ENCODE measurements around the gene TTC21B. TPM values are rescaled to one million over a fixed set of nuclear protein-coding genes. Genes with fewer than 3 reads are reported as not detected.

TTC21B gene
- total and polyA plus RNA-seq, 3 experiments from 2014 or later, result 8.6 to 21.8 (median 19.2) TPM

DNA sequence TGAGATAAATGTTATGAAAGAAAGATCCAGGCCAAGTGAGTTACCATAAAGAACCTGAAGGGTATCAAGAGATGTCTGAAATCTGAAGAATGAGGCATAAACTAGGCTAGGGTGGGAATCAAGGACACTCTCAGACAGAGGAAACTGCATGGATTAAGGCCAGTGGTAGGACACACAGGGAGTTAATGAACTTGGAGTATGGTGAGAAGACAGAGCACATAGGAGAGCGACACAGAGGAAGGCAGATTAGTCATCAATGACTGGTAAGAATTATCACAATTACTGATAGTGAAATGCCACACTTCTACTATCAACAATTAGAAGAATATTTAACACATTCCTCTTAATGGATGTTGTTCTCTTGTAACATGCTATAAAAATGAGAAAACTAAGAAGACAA, 76.9 kb downstream of the TTC21B start:
- no peak overlapping the region for H3K4me3 Mint-ChIP-seq
- ChIA-PET CTCF (no interaction called here), POLR2A (no interaction called here)
- Histone ChIP-seq H3K4me1 (ENCODE audit: insufficient read depth, low read length) (peaks cover 3% of the 10 kb centered on the region), H3K36me3 (ENCODE audit: insufficient read depth, low read length) (peaks cover 4% of the 10 kb centered on the region), H3K27me3 (ENCODE audit: insufficient read depth, low read length, poor library complexity, severe bottlenecking) (no peaks in the 10 kb centered on the region), H3K4me3 (ENCODE audit: low read length) (no peak overlapping the region), H3K27ac (ENCODE audit: low read depth, low read length) (no peak overlapping the region), H3K9me3 (ENCODE audit: low read length) (no peaks in the 10 kb centered on the region)
- H3K36me3 Mint-ChIP-seq, result peaks cover 0 to 28% (median 9%) of the 10 kb centered on the region in 3 donors
- DNase-seq, result no peak
- peak overlapping the region in 7 of 8 donors; percentile 56 to 87 (median 68) for H3K27ac Mint-ChIP-seq
- no peaks in the 10 kb centered on the region for H3K9me3 Mint-ChIP-seq
- H3K27me3 Mint-ChIP-seq, result no peaks in the 10 kb centered on the region
- H3K4me1 Mint-ChIP-seq, result peaks cover 16 to 24% (median 21%) of the 10 kb centered on the region in 3 donors

DNA sequence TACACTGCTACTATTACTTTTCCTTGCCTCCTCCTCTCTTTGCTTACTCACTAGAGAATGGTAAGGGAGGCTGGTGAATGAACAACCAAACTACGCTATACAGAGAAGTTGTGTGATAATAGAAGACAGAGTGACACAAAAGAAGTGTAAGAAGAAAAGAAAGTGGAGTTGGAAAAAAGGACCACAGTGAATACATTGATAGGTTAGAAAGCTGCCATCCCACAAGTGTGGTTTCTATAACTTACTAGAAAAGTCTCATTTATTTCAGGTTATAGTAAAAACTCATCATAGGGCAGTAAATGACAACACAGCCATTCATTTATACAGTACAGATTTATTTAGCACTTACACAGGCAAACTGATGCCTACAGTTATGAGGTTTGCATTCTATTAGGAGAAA, 77.3 kb downstream of the TTC21B start:
- H3K27ac ChIP-seq (ENCODE audit: low read depth, low read length), result no peak overlapping the region
- H3K4me1 ChIP-seq (ENCODE audit: insufficient read depth, low read length), result peaks cover 3% of the 10 kb centered on the region
- Mint-ChIP-seq H3K27ac (peak overlapping the region in 6 of 8 donors; percentile 57 to 87 (median 69)), H3K4me1 (peaks cover 16 to 24% (median 21%) of the 10 kb centered on the region in 3 donors), H3K9me3 (no peaks in the 10 kb centered on the region), H3K4me3 (no peak overlapping the region), H3K27me3 (no peaks in the 10 kb centered on the region), H3K36me3 (peaks cover 0 to 28% (median 9%) of the 10 kb centered on the region in 3 donors)
- ChIA-PET POLR2A (no interaction called here), CTCF (no interaction called here)
- no peak for DNase-seq
- H3K27me3 ChIP-seq (ENCODE audit: insufficient read depth, low read length, poor library complexity, severe bottlenecking), result no peaks in the 10 kb centered on the region
- no peak overlapping the region for H3K4me3 ChIP-seq (ENCODE audit: low read length)
- H3K9me3 ChIP-seq (ENCODE audit: low read length), result no peaks in the 10 kb centered on the region
- peaks cover 4% of the 10 kb centered on the region for H3K36me3 ChIP-seq (ENCODE audit: insufficient read depth, low read length)

DNA sequence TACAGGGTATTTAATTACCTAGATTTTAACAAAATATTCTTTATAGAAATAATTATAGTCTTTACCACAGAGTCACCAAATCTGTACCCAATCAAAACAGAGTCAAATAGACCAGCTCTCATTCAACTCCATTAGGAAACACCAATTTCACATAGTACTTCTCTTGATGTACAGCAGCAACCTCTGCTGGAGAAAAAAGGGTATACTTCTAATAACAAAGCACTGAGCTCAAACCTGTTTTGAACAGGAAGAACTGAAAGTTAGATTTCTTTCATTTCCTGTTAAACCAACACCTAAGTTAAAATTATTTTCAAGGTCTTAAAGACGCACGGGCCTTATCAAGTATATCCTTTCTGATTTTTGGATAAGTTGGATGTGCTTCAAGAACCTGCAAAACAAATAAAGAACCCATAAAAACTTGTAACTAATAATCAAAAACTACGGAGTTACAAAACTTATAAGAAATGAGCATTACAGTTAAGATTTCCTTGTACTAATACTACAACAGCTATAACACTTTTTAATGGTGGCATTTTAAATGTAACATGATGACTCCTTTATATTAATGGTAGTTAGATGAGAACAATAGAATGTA, 79.0 kb downstream of the TTC21B start:
- H3K9me3 Mint-ChIP-seq, result no peaks in the 10 kb centered on the region
- no peak overlapping the region for H3K4me3 ChIP-seq (ENCODE audit: low read length)
- H3K36me3 Mint-ChIP-seq, result peaks cover 0 to 24% (median 10%) of the 10 kb centered on the region in 3 donors
- H3K9me3 ChIP-seq (ENCODE audit: low read length), result no peaks in the 10 kb centered on the region
- peaks cover 3% of the 10 kb centered on the region for H3K4me1 ChIP-seq (ENCODE audit: insufficient read depth, low read length)
- no peaks in the 10 kb centered on the region for H3K27me3 ChIP-seq (ENCODE audit: insufficient read depth, low read length, poor library complexity, severe bottlenecking)
- peak in 2 of 5 donors; percentile 53 to 57 for DNase-seq
- ChIA-PET CTCF (interaction anchor here (0.7 to 1.9 kb wide), 6 partner anchors 10 to 881 kb away, joined by 3 to 7 read pairs (median 4); no protein-coding TSS in a partner anchor), POLR2A (no interaction called here)
- H3K27ac ChIP-seq (ENCODE audit: low read depth, low read length), result no peak overlapping the region
- H3K4me3 Mint-ChIP-seq, result peak overlapping the region in 2 of 7 donors; percentile 14 to 54
- H3K27ac Mint-ChIP-seq, result peak overlapping the region in 3 of 8 donors; percentile 28 to 72 (median 54)
- no peaks in the 10 kb centered on the region for H3K36me3 ChIP-seq (ENCODE audit: insufficient read depth, low read length)
- H3K27me3 Mint-ChIP-seq, result no peaks in the 10 kb centered on the region
- H3K4me1 Mint-ChIP-seq, result peaks cover 16 to 24% (median 21%) of the 10 kb centered on the region in 3 donors

DNA sequence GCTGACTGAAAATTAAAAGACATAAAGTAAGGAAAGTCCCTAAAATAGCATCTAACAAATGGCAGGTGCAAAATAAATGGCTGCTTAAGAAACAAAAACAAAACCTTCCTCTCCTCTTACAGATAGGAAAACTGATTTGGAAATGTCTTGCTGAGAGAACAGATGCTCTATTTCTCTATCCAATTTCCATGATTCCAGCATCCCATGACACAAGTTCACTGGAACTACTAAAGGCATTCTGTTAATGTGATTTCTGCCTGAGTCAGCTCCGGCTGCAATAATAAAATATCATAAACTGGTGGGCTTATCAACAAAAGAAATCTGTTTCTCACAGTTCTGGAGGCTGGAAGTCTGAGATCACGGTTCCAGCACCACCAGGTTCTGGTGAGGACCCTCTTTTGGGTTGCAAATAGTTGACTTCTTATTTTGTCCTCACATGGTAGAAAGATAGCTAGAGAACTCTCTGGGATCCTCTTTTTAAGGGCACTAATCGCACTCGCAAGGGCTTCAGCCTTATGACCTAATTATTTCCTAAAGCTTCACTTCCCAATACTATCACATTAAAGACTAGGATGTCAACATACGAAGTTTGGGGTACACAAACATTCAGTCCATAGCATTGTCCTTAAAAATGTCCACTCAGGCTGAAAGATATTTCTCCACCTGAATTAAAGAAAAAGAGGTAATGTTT, 81.3 kb downstream of the TTC21B start:
- peaks cover 0 to 28% (median 15%) of the 10 kb centered on the region in 3 donors for H3K36me3 Mint-ChIP-seq
- no peaks in the 10 kb centered on the region for H3K27me3 ChIP-seq (ENCODE audit: insufficient read depth, low read length, poor library complexity, severe bottlenecking)
- H3K4me3 Mint-ChIP-seq, result no peak overlapping the region
- ChIA-PET POLR2A (no interaction called here), CTCF (interaction anchor here (1.0 kb wide), 1 partner anchor 471 kb away, joined by 3 read pairs; no protein-coding TSS in a partner anchor)
- H3K4me1 Mint-ChIP-seq, result peaks cover 9 to 13% (median 12%) of the 10 kb centered on the region in 3 donors
- no peaks in the 10 kb centered on the region for H3K9me3 ChIP-seq (ENCODE audit: low read length)
- H3K27ac Mint-ChIP-seq, result peak overlapping the region in 1 of 8 donors; percentile 77
- H3K27me3 Mint-ChIP-seq, result no peaks in the 10 kb centered on the region
- DNase-seq, result no peak
- no peaks in the 10 kb centered on the region for H3K36me3 ChIP-seq (ENCODE audit: insufficient read depth, low read length)
- no peaks in the 10 kb centered on the region for H3K9me3 Mint-ChIP-seq
- H3K4me1 ChIP-seq (ENCODE audit: insufficient read depth, low read length), result peaks cover 3% of the 10 kb centered on the region
- no peak overlapping the region for H3K27ac ChIP-seq (ENCODE audit: low read depth, low read length)
- H3K4me3 ChIP-seq (ENCODE audit: low read length), result no peak overlapping the region

DNA sequence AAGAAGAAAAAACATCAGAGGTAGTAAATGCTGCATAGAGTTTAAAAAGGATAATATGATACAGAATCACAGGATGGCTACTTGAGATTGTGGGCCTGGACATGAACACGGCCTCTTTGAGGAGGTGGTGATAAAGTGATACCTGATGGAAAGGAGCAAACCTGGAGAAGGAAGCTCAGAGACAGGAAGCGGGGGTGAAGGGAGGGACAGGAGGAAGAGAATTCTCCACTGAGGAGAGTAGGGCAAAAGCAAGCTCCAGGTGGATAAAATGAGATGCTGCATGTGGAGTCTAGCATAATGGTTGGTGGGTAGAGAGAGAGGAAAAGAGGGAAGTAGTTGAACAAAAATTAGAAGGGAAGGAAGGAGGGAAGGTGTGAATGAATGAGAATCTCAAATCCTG, 82.6 kb downstream of the TTC21B start:
- Mint-ChIP-seq H3K27me3 (no peaks in the 10 kb centered on the region), H3K36me3 (peaks cover 0 to 32% (median 14%) of the 10 kb centered on the region in 3 donors), H3K9me3 (no peaks in the 10 kb centered on the region), H3K27ac (peak overlapping the region in 1 of 8 donors; percentile 42), H3K4me1 (peaks cover 7 to 10% (median 9%) of the 10 kb centered on the region in 3 donors), H3K4me3 (no peak overlapping the region)
- no peak for DNase-seq
- no peaks in the 10 kb centered on the region for H3K9me3 ChIP-seq (ENCODE audit: low read length)
- peaks cover 3% of the 10 kb centered on the region for H3K4me1 ChIP-seq (ENCODE audit: insufficient read depth, low read length)
- H3K27ac ChIP-seq (ENCODE audit: low read depth, low read length), result no peak overlapping the region
- ChIA-PET POLR2A (no interaction called here), CTCF (no interaction called here)
- no peaks in the 10 kb centered on the region for H3K36me3 ChIP-seq (ENCODE audit: insufficient read depth, low read length)
- H3K4me3 ChIP-seq (ENCODE audit: low read length), result no peak overlapping the region
- H3K27me3 ChIP-seq (ENCODE audit: insufficient read depth, low read length, poor library complexity, severe bottlenecking), result no peaks in the 10 kb centered on the region

DNA sequence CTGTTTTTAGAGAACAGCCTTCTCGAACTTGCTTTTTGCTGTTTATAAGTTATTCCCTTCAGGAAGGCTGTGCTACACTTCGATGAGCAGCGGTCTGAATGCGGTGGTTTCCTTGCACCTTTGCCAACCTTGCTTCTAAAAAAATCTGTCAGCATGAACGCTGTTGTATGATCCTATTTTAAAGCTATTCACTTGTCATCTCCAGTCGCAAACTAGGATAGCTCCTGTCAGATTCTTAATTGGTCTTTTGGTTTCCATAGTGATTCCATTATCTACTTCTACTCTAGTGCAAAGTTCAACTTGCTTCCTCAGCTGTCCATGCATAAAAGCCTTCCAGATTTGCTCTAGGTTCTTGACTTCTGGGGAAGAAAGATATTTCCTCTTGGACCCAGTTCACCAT, 83.2 kb downstream of the TTC21B start:
- H3K27me3 Mint-ChIP-seq, result no peaks in the 10 kb centered on the region
- POLR2A ChIA-PET, result no interaction called here
- H3K9me3 ChIP-seq (ENCODE audit: low read length), result no peaks in the 10 kb centered on the region
- peaks cover 7 to 9% (median 8%) of the 10 kb centered on the region in 3 donors for H3K4me1 Mint-ChIP-seq
- no peak overlapping the region for H3K27ac ChIP-seq (ENCODE audit: low read depth, low read length)
- CTCF ChIA-PET, result no interaction called here
- peaks cover 3% of the 10 kb centered on the region for H3K4me1 ChIP-seq (ENCODE audit: insufficient read depth, low read length)
- H3K27ac Mint-ChIP-seq, result peak overlapping the region in 1 of 8 donors; percentile 3
- H3K36me3 ChIP-seq (ENCODE audit: insufficient read depth, low read length), result no peaks in the 10 kb centered on the region
- no peak for DNase-seq
- no peak overlapping the region for H3K4me3 ChIP-seq (ENCODE audit: low read length)
- H3K36me3 Mint-ChIP-seq, result peaks cover 0 to 35% (median 14%) of the 10 kb centered on the region in 3 donors
- no peak overlapping the region for H3K4me3 Mint-ChIP-seq
- no peaks in the 10 kb centered on the region for H3K27me3 ChIP-seq (ENCODE audit: insufficient read depth, low read length, poor library complexity, severe bottlenecking)
- H3K9me3 Mint-ChIP-seq, result no peaks in the 10 kb centered on the region

DNA sequence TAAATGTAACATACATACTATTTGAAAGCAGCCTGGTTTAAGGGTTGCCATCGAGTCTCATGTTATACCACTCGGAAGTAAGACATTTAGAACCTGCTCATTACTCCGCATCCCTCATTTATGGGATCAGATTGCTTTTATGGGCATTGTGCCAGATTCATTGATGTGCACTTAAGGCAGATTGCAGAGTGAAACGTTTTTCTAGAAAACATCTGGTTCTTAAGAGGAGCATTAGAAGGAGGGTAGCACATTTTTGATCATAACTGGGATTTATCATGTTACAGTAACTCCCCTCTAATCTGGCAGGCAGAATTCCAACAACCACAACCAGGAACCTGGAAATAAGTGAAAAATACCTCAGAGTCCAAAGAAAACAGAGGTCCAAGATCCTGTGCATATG, 85.4 kb downstream of the TTC21B start:
- H3K27ac Mint-ChIP-seq, result no peak overlapping the region
- Histone ChIP-seq H3K27me3 (ENCODE audit: insufficient read depth, low read length, poor library complexity, severe bottlenecking) (no peaks in the 10 kb centered on the region), H3K36me3 (ENCODE audit: insufficient read depth, low read length) (no peaks in the 10 kb centered on the region), H3K4me3 (ENCODE audit: low read length) (no peak overlapping the region), H3K27ac (ENCODE audit: low read depth, low read length) (no peak overlapping the region), H3K4me1 (ENCODE audit: insufficient read depth, low read length) (no peaks in the 10 kb centered on the region), H3K9me3 (ENCODE audit: low read length) (no peaks in the 10 kb centered on the region)
- DNase-seq, result no peak
- POLR2A ChIA-PET, result no interaction called here
- no peaks in the 10 kb centered on the region for H3K9me3 Mint-ChIP-seq
- H3K36me3 Mint-ChIP-seq, result peaks cover 0 to 35% (median 14%) of the 10 kb centered on the region in 3 donors
- H3K4me1 Mint-ChIP-seq, result no peaks in the 10 kb centered on the region
- H3K4me3 Mint-ChIP-seq, result no peak overlapping the region
- no peaks in the 10 kb centered on the region for H3K27me3 Mint-ChIP-seq
- CTCF ChIA-PET, result no interaction called here

DNA sequence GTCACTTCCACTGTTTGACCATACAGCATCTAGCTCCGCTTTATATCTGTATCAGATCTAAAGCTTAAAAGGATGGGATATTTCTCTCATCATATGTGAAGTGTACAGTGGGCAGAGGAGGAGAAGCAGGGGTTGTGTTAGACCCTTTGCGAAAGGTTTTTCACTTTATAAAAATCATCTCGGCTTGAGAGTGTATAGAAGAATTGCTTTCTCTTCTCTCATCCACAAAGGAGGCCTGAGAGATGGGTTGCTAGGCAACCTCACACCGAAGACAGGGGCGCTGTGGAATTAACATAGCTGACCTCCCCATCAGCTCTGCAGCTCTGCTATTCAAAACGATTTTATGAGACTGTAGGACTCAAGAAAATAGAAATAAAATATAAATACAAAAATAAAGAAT, 89.3 kb downstream of the TTC21B start:
- ChIA-PET CTCF (interaction anchor here (1.0 kb wide), 1 partner anchor 101 kb away, joined by 3 read pairs; no protein-coding TSS in a partner anchor), POLR2A (no interaction called here)
- no peak for DNase-seq
- H3K4me1 Mint-ChIP-seq, result no peaks in the 10 kb centered on the region
- Histone ChIP-seq H3K27me3 (ENCODE audit: insufficient read depth, low read length, poor library complexity, severe bottlenecking) (no peaks in the 10 kb centered on the region), H3K4me3 (ENCODE audit: low read length) (no peak overlapping the region), H3K36me3 (ENCODE audit: insufficient read depth, low read length) (no peaks in the 10 kb centered on the region), H3K27ac (ENCODE audit: low read depth, low read length) (no peak overlapping the region), H3K9me3 (ENCODE audit: low read length) (no peaks in the 10 kb centered on the region), H3K4me1 (ENCODE audit: insufficient read depth, low read length) (no peaks in the 10 kb centered on the region)
- H3K27me3 Mint-ChIP-seq, result no peaks in the 10 kb centered on the region
- H3K4me3 Mint-ChIP-seq, result no peak overlapping the region
- H3K36me3 Mint-ChIP-seq, result peaks cover 7 to 18% (median 18%) of the 10 kb centered on the region in 3 donors
- peaks cover 3 to 16% (median 11%) of the 10 kb centered on the region in 5 donors for H3K9me3 Mint-ChIP-seq
- no peak overlapping the region for H3K27ac Mint-ChIP-seq

All from CD8-positive, alpha-beta memory T cell (primary cell).